SK-N-SH (cell line): ENCODE measurements around the gene CHAC1. TPM values are rescaled to one million over a fixed set of nuclear protein-coding genes. Genes with fewer than 3 reads are reported as not detected.

Experiments
- CTCF ChIA-PET: fragments of 300-600, 350-600 bp; formaldehyde crosslinking; extraction: SDS; loops from one replicate; lab custom pipeline; 2021; lab: Yijun Ruan, JAX
- POLR2A ChIA-PET: fragments of 350-600 bp; sonication (Branson Sonifier 250); formaldehyde crosslinking; extraction: SDS; loops from one replicate; lab custom pipeline; 2020; ENCODE audit warnings: antibody characterized with exemption, inconsistent platforms; lab: Yijun Ruan, JAX
- DNase-seq: peaks from one replicate; pipeline ENCODE4 v3.0.0; 2012
- H2AFZ ChIP-seq: fragments of 200-600 bp; sonication (generic); 2 replicates; pipeline ENCODE4 v1.8.1; 2016; ENCODE audit warnings: antibody characterized with exemption, mild to moderate bottlenecking, low read depth
- H3F3A ChIP-seq: fragments of 200-600 bp; sonication (generic); replicated peaks from 2 replicates; pipeline ENCODE3; 2016; ENCODE audit warnings: antibody characterized with exemption, mild to moderate bottlenecking; ENCODE audit not compliant: insufficient read depth
- H3K27ac ChIP-seq, 2 experiments: fragments of 200-500 bp in 1 of 2; fragments of 200-600 bp in 1 of 2; sonication (Bioruptor generic) in 1 of 2; sonication (generic), shearing (Covaris generic) in 1 of 2; 2 replicates each; pipeline versions ENCODE4 v1.5.1 to v1.6.1; 2014 to 2016; ENCODE audit warnings: low read depth in 2 of 2, inconsistent platforms in 1 of 2, low read length in 1 of 2, mild to moderate bottlenecking in 1 of 2, mixed read lengths in 1 of 2
- H3K27me3 ChIP-seq: fragments of 200-600 bp; sonication (generic), shearing (Covaris generic); 2 replicates; pipeline ENCODE4 v1.6.1; 2016; ENCODE audit warnings: mixed run types; ENCODE audit not compliant: insufficient read depth
- H3K36me3 ChIP-seq, 2 experiments: fragments of 200-500 bp in 1 of 2; fragments of 200-600 bp in 1 of 2; sonication (Bioruptor generic) in 1 of 2; sonication (generic) in 1 of 2; replicated peaks in 1 of 2; 2 replicates each; pipeline versions ENCODE3 to v1.5.1; 2014 to 2016; ENCODE audit warnings: low read length in 1 of 2, mild to moderate bottlenecking in 1 of 2; ENCODE audit not compliant: insufficient read depth in 2 of 2, control insufficient read depth in 1 of 2
- H3K4me1 ChIP-seq, 2 experiments: fragments of 200-500 bp in 1 of 2; fragments of 200-600 bp in 1 of 2; sonication (Bioruptor generic) in 1 of 2; sonication (generic), shearing (Covaris generic) in 1 of 2; 2 replicates each; pipeline versions ENCODE4 v1.5.1 to v1.6.1; 2014 to 2016; ENCODE audit warnings: low read depth in 1 of 2, low read length in 1 of 2, mixed run types in 1 of 2; ENCODE audit not compliant: insufficient read depth in 2 of 2, control insufficient read depth in 1 of 2
- H3K4me2 ChIP-seq: fragments of 200-600 bp; sonication (generic), shearing (Covaris generic); 2 replicates; pipeline ENCODE4 v1.6.1; 2017; ENCODE audit warnings: mixed run types
- H3K4me3 ChIP-seq, 2 experiments: fragments of 200-500 bp in 1 of 2; fragments of 200-600 bp in 1 of 2; sonication (Bioruptor generic) in 1 of 2; sonication (generic), shearing (Covaris generic) in 1 of 2; 2 replicates each; pipeline versions ENCODE4 v1.5.1 to v1.8.1; 2014 to 2016; ENCODE audit warnings: low read depth in 2 of 2, inconsistent platforms in 1 of 2, low read length in 1 of 2, mild to moderate bottlenecking in 1 of 2, mixed read lengths in 1 of 2, moderate library complexity in 1 of 2
- H3K79me2 ChIP-seq: fragments of 200-600 bp; sonication (generic); 2 replicates; pipeline ENCODE4 v1.8.1; 2017; ENCODE audit warnings: mild to moderate bottlenecking; ENCODE audit not compliant: insufficient read depth
- H3K9ac ChIP-seq: fragments of 200-600 bp; sonication (generic); 2 replicates; pipeline ENCODE4 v1.6.1; 2017; ENCODE audit warnings: mixed run types
- H3K9me2 ChIP-seq: fragments of 200-600 bp; sonication (generic); 2 replicates; pipeline ENCODE4 v1.6.1; 2017; ENCODE audit warnings: mixed run types
- H3K9me3 ChIP-seq: fragments of 200-600 bp; sonication (generic); 2 replicates; pipeline ENCODE4 v1.6.1; 2017; ENCODE audit warnings: mixed run types, mild to moderate bottlenecking, moderate library complexity
- H4K20me1 ChIP-seq: fragments of 200-600 bp; sonication (generic); 2 replicates; pipeline ENCODE4 v1.6.1; 2017; ENCODE audit warnings: mild to moderate bottlenecking, mixed run types; ENCODE audit not compliant: insufficient read depth
- EZH2phosphoT487 ChIP-seq: fragments of 200-600 bp; sonication (generic); IDR thresholded peaks from 2 replicates; pipeline ENCODE4 v1.6.1; 2017; ENCODE audit warnings: low read depth, mixed run types, mild to moderate bottlenecking, antibody characterized with exemption, moderate library complexity, borderline replicate concordance
- GATA2 ChIP-seq: sonication (generic); formaldehyde crosslinking; IDR thresholded peaks from 2 replicates; pipeline ENCODE4 v1.5.0; 2020; ENCODE audit warnings: mild to moderate bottlenecking, missing genetic modification reagents
- IRF3 ChIP-seq: fragments of 150-350 bp; IDR thresholded peaks from 2 replicates; pipeline ENCODE4 v1.6.1; 2016; ENCODE audit warnings: mild to moderate bottlenecking, low read depth, low read length
- NRF1 ChIP-seq: IDR thresholded peaks from 2 replicates; pipeline ENCODE4 v1.6.1; 2012; ENCODE audit warnings: low read depth, mild to moderate bottlenecking, low read length
- POLR2AphosphoS5 ChIP-seq: IDR thresholded peaks from 2 replicates; pipeline ENCODE4 v1.6.1; 2012; ENCODE audit warnings: low read depth, low read length
- RAD21 ChIP-seq: IDR thresholded peaks from 2 replicates; pipeline ENCODE4 v1.6.1; 2012; ENCODE audit warnings: mild to moderate bottlenecking, low read length
- RXRA ChIP-seq: IDR thresholded peaks from 2 replicates; pipeline ENCODE4 v1.4.0; 2012; ENCODE audit warnings: low read depth, mild to moderate bottlenecking, borderline replicate concordance
- TAF1 ChIP-seq: IDR thresholded peaks from 2 replicates; pipeline ENCODE4 v1.6.1; 2012; ENCODE audit warnings: low read depth, mild to moderate bottlenecking, low read length, moderate library complexity, borderline replicate concordance
- YY1 ChIP-seq: IDR thresholded peaks from 2 replicates; pipeline ENCODE4 v1.4.0; 2012; ENCODE audit warnings: low read depth, mild to moderate bottlenecking
- WGBS: methylation state at CpG from one replicate; pipeline ENCODE4 v1.1.6; 2017; ENCODE audit warnings: low lambda C conversion rate; 5-methylcytosine and 5-hydroxymethylcytosine counted together
- polyA plus RNA-seq, 3 experiments: library from polyadenylated mRNA; depleted of rRNA; stranded (reverse); fragments of >200 nt; gene quantifications; 2 replicates each; pipeline ENCODE4 v1.2.3, GENCODE V29; 2012
- TF ChIP-seq, protein P1 (sequence below): IDR thresholded peaks from 2 replicates; pipeline ENCODE4 v1.6.1; 2012; ENCODE audit warnings: mild to moderate bottlenecking, low read depth, low read length, moderate library complexity

CHAC1 gene
- polyA plus RNA-seq, 1 of the 3 experiments (the other 2 are of a cell fraction): 9.3 TPM

DNA sequence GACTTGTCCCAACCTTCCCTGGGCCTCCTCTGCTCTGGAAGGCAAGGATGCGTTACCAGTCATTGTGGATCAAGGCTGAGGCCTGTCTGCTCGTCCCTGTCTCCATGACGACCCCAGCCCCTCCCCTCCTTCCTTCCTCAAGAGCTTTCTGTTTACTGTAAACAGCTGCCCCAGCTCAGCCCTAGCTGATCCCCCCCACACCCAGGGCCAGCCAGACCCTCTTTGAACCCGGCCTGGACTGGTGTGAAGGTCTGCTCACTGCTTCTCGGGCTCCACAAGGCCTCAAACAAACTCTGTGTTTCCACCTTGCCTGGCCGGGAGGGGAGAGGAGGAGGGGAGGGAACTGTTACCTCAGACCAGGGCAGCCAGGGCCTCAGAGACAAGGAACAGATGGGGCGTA, 42.1 kb upstream of the CHAC1 start (continued):
- TF ChIP-seq, protein P1, sequence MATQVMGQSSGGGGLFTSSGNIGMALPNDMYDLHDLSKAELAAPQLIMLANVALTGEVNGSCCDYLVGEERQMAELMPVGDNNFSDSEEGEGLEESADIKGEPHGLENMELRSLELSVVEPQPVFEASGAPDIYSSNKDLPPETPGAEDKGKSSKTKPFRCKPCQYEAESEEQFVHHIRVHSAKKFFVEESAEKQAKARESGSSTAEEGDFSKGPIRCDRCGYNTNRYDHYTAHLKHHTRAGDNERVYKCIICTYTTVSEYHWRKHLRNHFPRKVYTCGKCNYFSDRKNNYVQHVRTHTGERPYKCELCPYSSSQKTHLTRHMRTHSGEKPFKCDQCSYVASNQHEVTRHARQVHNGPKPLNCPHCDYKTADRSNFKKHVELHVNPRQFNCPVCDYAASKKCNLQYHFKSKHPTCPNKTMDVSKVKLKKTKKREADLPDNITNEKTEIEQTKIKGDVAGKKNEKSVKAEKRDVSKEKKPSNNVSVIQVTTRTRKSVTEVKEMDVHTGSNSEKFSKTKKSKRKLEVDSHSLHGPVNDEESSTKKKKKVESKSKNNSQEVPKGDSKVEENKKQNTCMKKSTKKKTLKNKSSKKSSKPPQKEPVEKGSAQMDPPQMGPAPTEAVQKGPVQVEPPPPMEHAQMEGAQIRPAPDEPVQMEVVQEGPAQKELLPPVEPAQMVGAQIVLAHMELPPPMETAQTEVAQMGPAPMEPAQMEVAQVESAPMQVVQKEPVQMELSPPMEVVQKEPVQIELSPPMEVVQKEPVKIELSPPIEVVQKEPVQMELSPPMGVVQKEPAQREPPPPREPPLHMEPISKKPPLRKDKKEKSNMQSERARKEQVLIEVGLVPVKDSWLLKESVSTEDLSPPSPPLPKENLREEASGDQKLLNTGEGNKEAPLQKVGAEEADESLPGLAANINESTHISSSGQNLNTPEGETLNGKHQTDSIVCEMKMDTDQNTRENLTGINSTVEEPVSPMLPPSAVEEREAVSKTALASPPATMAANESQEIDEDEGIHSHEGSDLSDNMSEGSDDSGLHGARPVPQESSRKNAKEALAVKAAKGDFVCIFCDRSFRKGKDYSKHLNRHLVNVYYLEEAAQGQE: no peak
- TF ChIP-seq IRF3: no peak

- WGBS: 100% methylated on average over 2 of the region's 2 CpGs
- no peaks in the 10 kb centered on the region for H3K9me3 ChIP-seq
- DNase-seq: no peak
- peaks cover 12% of the 10 kb centered on the region for H3F3A ChIP-seq
- ChIA-PET POLR2A (interaction anchor here (0.6 to 1.1 kb wide), 3 partner anchors 17 to 763 kb away, joined by 3 read pairs; partner anchors contain the start of genes CHAC1 and VPS18), CTCF (interaction anchor here (0.7 to 23.8 kb wide), 6 partner anchors 7 to 111 kb away, joined by 3 to 675 read pairs (median 7); partner anchors contain the start of genes CHAC1, DLL4 and VPS18)
- H2AFZ ChIP-seq: no peak overlapping the region
- no peak overlapping the region for H3K27ac ChIP-seq
- no peaks in the 10 kb centered on the region for H3K27me3 ChIP-seq
- no peaks in the 10 kb centered on the region for H3K79me2 ChIP-seq
- no peak for TF ChIP-seq EZH2phosphoT487
- no peak overlapping the region for H3K9ac ChIP-seq
- no peaks in the 10 kb centered on the region for H3K36me3 ChIP-seq
- no peaks in the 10 kb centered on the region for H4K20me1 ChIP-seq
- no peak overlapping the region for H3K4me2 ChIP-seq
- peaks cover 9 to 34% of the 10 kb centered on the region in 2 experiments; a peak in 3 of 4 replicates for H3K4me1 ChIP-seq
- no peaks in the 10 kb centered on the region for H3K9me2 ChIP-seq
- no peak overlapping the region for H3K4me3 ChIP-seq
Measured at GRCh38 chr15:40911693-40912092, 41.6 kb upstream of the CHAC1 start.

DNA sequence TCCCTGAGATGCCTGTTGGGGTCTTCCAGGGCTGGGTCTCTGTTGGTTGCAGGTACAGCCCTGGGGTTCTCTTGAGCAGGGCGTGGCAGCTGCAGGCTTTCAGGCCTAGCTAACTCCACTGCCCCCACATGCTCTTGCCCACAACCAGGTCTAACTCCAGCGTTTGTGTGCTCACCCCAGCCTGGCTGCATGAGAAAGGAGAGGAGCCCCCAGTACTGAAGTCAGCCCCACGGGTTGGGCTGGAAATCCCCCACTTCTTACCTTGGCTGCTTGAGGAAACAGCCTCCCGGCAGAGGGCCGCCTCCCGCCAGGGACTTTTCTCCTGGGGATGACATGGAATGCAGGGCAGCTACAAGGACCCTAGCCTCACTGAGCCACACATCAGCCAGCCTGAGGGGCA, 40.8 kb upstream of the CHAC1 start:
- Histone ChIP-seq H3K27ac (no peak overlapping the region), H3K9me3 (no peaks in the 10 kb centered on the region), H3K4me3 (no peak overlapping the region), H3K9me2 (no peaks in the 10 kb centered on the region), H3F3A (peaks cover 7% of the 10 kb centered on the region), H3K79me2 (no peaks in the 10 kb centered on the region), H3K4me2 (no peak overlapping the region), H3K36me3 (no peaks in the 10 kb centered on the region), H3K4me1 (peaks cover under 1 to 26% of the 10 kb centered on the region in 2 experiments; a peak in 2 of 4 replicates), H4K20me1 (no peaks in the 10 kb centered on the region), H3K27me3 (no peaks in the 10 kb centered on the region), H3K9ac (no peak overlapping the region), H2AFZ (no peak overlapping the region)
- 63% methylated on average over 3 of the region's 6 CpGs for WGBS
- ChIA-PET POLR2A (no interaction called here), CTCF (interaction anchor here (1.2 to 23.8 kb wide), 4 partner anchors 8 to 18 kb away, joined by 4 to 675 read pairs (median 61); partner anchors contain the start of genes DLL4 and VPS18)
- no peak for TF ChIP-seq RAD21
- TF ChIP-seq GATA2 (CRISPR knock-in tag): no peak
- TF ChIP-seq TAF1: no peak
- TF ChIP-seq NRF1: no peak
- no peak for TF ChIP-seq RXRA
- TF ChIP-seq YY1: no peak
- no peak for TF ChIP-seq POLR2AphosphoS5
- DNase-seq: no peak
